ENCODE measurements around the gene SERPINB12. TPM values are rescaled to one million over a fixed set of nuclear protein-coding genes. Genes with fewer than 3 reads are reported as not detected.

The SERPINB12 gene
- total and polyA plus RNA-seq, 2 of the 13 experiments (the other 11 are each of a cell fraction or from before 2014, with no cell fraction given) = not detected

- ChIA-PET CTCF (ENCODE audit: low intra/inter-chr PET ratio, low total read pairs) (no interaction called here), POLR2A (no interaction called here)
- TF ChIP-seq ZNF160 (CRISPR knock-in tag; IDR thresholded peaks at IDR 0.05) = no peak
- no peak for TF ChIP-seq ONECUT2 (CRISPR knock-in tag; IDR thresholded peaks at IDR 0.05)
- TF ChIP-seq NFYC (CRISPR knock-in tag; IDR thresholded peaks at IDR 0.05) = no peak
- TF ChIP-seq ZFP62 (CRISPR knock-in tag; IDR thresholded peaks at IDR 0.05) = no peak
- no peak for TF ChIP-seq ZNF607 (CRISPR knock-in tag; IDR thresholded peaks at IDR 0.05; ENCODE audit: borderline replicate concordance)
- TF ChIP-seq KAT8 (CRISPR knock-in tag; IDR thresholded peaks at IDR 0.05) = no peak
- no peak for TF ChIP-seq ZNF569 (CRISPR knock-in tag; IDR thresholded peaks at IDR 0.05; ENCODE audit: borderline replicate concordance)
- no peak for TF ChIP-seq ZC3H13 (CRISPR knock-in tag; IDR thresholded peaks at IDR 0.05)
- TF ChIP-seq GABPB1 (CRISPR knock-in tag; IDR thresholded peaks at IDR 0.05) = no peak
- TF ChIP-seq RNF2 (conservative IDR thresholded peaks at IDR 0.05; ENCODE audit: low read depth) = no peak
- no peak for TF ChIP-seq ZNF546 (CRISPR knock-in tag; conservative IDR thresholded peaks at IDR 0.05)
- no peak for TF ChIP-seq TRIM24 (CRISPR knock-in tag; IDR thresholded peaks at IDR 0.05)
- no peak for TF ChIP-seq ZNF570 (CRISPR knock-in tag; IDR thresholded peaks at IDR 0.05; ENCODE audit: borderline replicate concordance)
- no peak for TF ChIP-seq ZSCAN22 (CRISPR knock-in tag; IDR thresholded peaks at IDR 0.05)
- TF ChIP-seq ZNF713 (CRISPR knock-in tag; IDR thresholded peaks at IDR 0.05) = no peak
- TF ChIP-seq EED (CRISPR knock-in tag; IDR thresholded peaks at IDR 0.05) = no peak
- TF ChIP-seq MXD1 (CRISPR knock-in tag; IDR thresholded peaks at IDR 0.05) = no peak
- no peak for TF ChIP-seq RARG (CRISPR knock-in tag; IDR thresholded peaks at IDR 0.05; ENCODE audit: low read depth)
- no peak for TF ChIP-seq ZNF558 (CRISPR knock-in tag; IDR thresholded peaks at IDR 0.05; ENCODE audit: borderline replicate concordance)
- no peak for TF ChIP-seq ZNF407 (CRISPR knock-in tag; IDR thresholded peaks at IDR 0.05; ENCODE audit: not compliant biosample characterization)
- 0% methylated on average over 1 of the region's 1 CpG for WGBS (ENCODE audit: low lambda C conversion rate)
- DNase-seq (ENCODE audit: low spot score) (no peak), ATAC-seq (no peak), FAIRE-seq (no peak)
- intact Hi-C loops (cut with micrococcal nuclease; ENCODE audit: unreplicated experiment) = no loop called here
- no TSS peak for BruUV-seq (replicated peaks)
- Histone ChIP-seq H3K9me3 (ENCODE audit: low read length) (no peaks in the 10 kb centered on the region), H3K9ac (ENCODE audit: insufficient read depth, low read depth, low read length) (no peak overlapping the region), H3K4me1 (ENCODE audit: insufficient read depth, low read length) (no peaks in the 10 kb centered on the region), H3K27ac (ENCODE audit: extremely low read length, insufficient read depth, low read length) (no peak overlapping the region), H2AFZ (ENCODE audit: low read length) (no peak overlapping the region), H3K4me2 (ENCODE audit: low read depth, low read length) (no peak overlapping the region), H3K79me2 (ENCODE audit: insufficient read depth, low read length) (no peaks in the 10 kb centered on the region), H3K27me3 (ENCODE audit: control insufficient read depth in 1 of 2, insufficient read depth in 2 of 2, low read length in 2 of 2) (no peaks in the 10 kb centered on the region; a peak in 2 of 5 replicates), H3K36me3 (replicated peaks in 1 of 2; ENCODE audit: control insufficient read depth in 1 of 2, insufficient read depth in 2 of 2, low read length in 2 of 2) (no peaks in the 10 kb centered on the region), H3K4me3 (replicated peaks in 1 of 3; ENCODE audit: insufficient read depth in 1 of 3, low read depth in 2 of 3, low read length in 3 of 3) (no peak overlapping the region), H4K20me1 (ENCODE audit: insufficient read depth, low read length) (no peaks in the 10 kb centered on the region)
- in situ Hi-C loops (cut with HindIII; ENCODE audit: extremely low pct_ligation_motif_present, low pct_unique_long_range_greater_than_20kb) = no loop called here
Observed at GRCh38 chr18:63564561-63564960, 22.4 kb downstream of the SERPINB12 start.

Data from HepG2 (cell line).